Body of pancreas (tissue), 4 donors: ENCODE measurements around the gene ASNS.

ENCODE experiments used
- CTCF ChIP-seq, 7 experiments: fragments of 450-650 bp in 4 of 7; fragments of 200-600 bp in 3 of 7; sonication (generic) in 3 of 7; IDR thresholded peaks; one replicate each; pipeline ENCODE4 v1.5.1; 2016 to 2019; ENCODE audit warnings: antibody characterized with exemption in 7 of 7
- POLR2A ChIP-seq, 3 donors: fragments of 450-650 bp; IDR thresholded peaks; one replicate each; pipeline ENCODE4 v1.6.1; 2016; ENCODE audit warnings: antibody characterized with exemption in 3 of 3, mild to moderate bottlenecking in 2 of 3

- TF ChIP-seq CTCF (IDR thresholded peaks at IDR 0.05) = no peak
- TF ChIP-seq POLR2A (IDR thresholded peaks at IDR 0.05) = no peak
These were observed 14.0 kb downstream of the ASNS start for GRCh38 chr7:97858221-97858620.
